WTC11 (cell line): ENCODE data around the gene CACNG1. TPM values are rescaled to one million over a fixed set of nuclear protein-coding genes. Genes with fewer than 3 reads are reported as not detected.

Source experiments
- ATAC-seq: fragments of 200-7000 bp; cut with Tn5 transposase; 2 replicates; pipeline ENCODE4 v1.10.0; 2021; ENCODE audit warnings: mild to moderate bottlenecking, moderate library complexity
- CTCF ChIA-PET: fragments of 300-600 bp; sonication (Branson Sonifier 250); formaldehyde crosslinking; loops from one replicate; lab custom pipeline; 2021; ENCODE audit warnings: antibody characterized with exemption; lab: Charles Lee
- POLR2A ChIA-PET: fragments of 350-600 bp; sonication (Branson Sonifier 250); formaldehyde crosslinking; loops from one replicate; lab custom pipeline; 2021; ENCODE audit warnings: antibody characterized with exemption; lab: Charles Lee
- DNase-seq: peaks from one replicate; pipeline ENCODE4 v3.0.0; 2021; ENCODE audit warnings: low spot score
- H3K27ac Mint-ChIP-seq: 2 replicates; pipeline ENCODE4 v1.8.0; 2021; ENCODE audit warnings: mixed read lengths
- H3K27me3 Mint-ChIP-seq: 2 replicates; pipeline ENCODE4 v1.8.0; 2021; ENCODE audit warnings: low read depth, mild to moderate bottlenecking, moderate library complexity, mixed read lengths
- H3K36me3 Mint-ChIP-seq: 2 replicates; pipeline ENCODE4 v1.8.0; 2021; ENCODE audit warnings: mixed read lengths
- H3K4me1 Mint-ChIP-seq: 2 replicates; pipeline ENCODE4 v1.8.0; 2022; ENCODE audit warnings: mixed read lengths
- H3K4me3 Mint-ChIP-seq: 2 replicates; pipeline ENCODE4 v1.8.0; 2021; ENCODE audit warnings: mild to moderate bottlenecking, moderate library complexity, mixed read lengths
- H3K9me3 Mint-ChIP-seq: 2 replicates; pipeline ENCODE4 v1.8.0; 2021; ENCODE audit warnings: mixed read lengths
- ARID4B ChIP-seq: sonication (generic); formaldehyde crosslinking; IDR thresholded peaks from 2 replicates; pipeline ENCODE4 v1.8.0; 2023; ENCODE audit warnings: missing genetic modification reagents, mild to moderate bottlenecking, borderline replicate concordance
- ATF6 ChIP-seq: sonication (generic); formaldehyde crosslinking; IDR thresholded peaks from 2 replicates; pipeline ENCODE4 v1.8.1; 2023; ENCODE audit warnings: mild to moderate bottlenecking, missing genetic modification reagents
- CDX4 ChIP-seq: fragments of 250-450 bp; sonication (Bioruptor Pico); IDR thresholded peaks from 2 replicates; pipeline ENCODE4 v1.9.0; 2021; ENCODE audit warnings: moderate library complexity, mild to moderate bottlenecking, inconsistent platforms, borderline replicate concordance
- CTCF ChIP-seq: fragments of 200-600 bp; IDR thresholded peaks from 2 replicates; pipeline ENCODE4 v1.8.0; 2022; ENCODE audit warnings: antibody characterized with exemption
- E2F4 ChIP-seq: sonication (generic); formaldehyde crosslinking; IDR thresholded peaks from 2 replicates; pipeline ENCODE4 v1.8.1; 2022; ENCODE audit warnings: low read depth, mild to moderate bottlenecking, moderate library complexity, missing genetic modification reagents, borderline replicate concordance
- FOXJ3 ChIP-seq: sonication (generic); formaldehyde crosslinking; IDR thresholded peaks from 2 replicates; pipeline ENCODE4 v1.9.0; 2021; ENCODE audit warnings: missing genetic modification reagents, mild to moderate bottlenecking, borderline replicate concordance
- FOXP1 ChIP-seq: sonication (generic); formaldehyde crosslinking; IDR thresholded peaks from 2 replicates; pipeline ENCODE4 v1.8.0; 2022; ENCODE audit warnings: missing genetic modification reagents, mild to moderate bottlenecking, moderate library complexity, borderline replicate concordance
- HMGXB4 ChIP-seq: sonication (generic); formaldehyde crosslinking; IDR thresholded peaks from 2 replicates; pipeline ENCODE4 v1.8.1; 2023; ENCODE audit warnings: mild to moderate bottlenecking, moderate library complexity, missing genetic modification reagents
- PREB ChIP-seq: sonication (generic); formaldehyde crosslinking; IDR thresholded peaks from 2 replicates; pipeline ENCODE4 v1.8.1; 2022; ENCODE audit warnings: mild to moderate bottlenecking, missing genetic modification reagents, moderate library complexity, borderline replicate concordance
- PRRX2 ChIP-seq: fragments of 250-450 bp; sonication (Bioruptor Pico); IDR thresholded peaks from 2 replicates; pipeline ENCODE4 v1.8.0; 2021; ENCODE audit warnings: mild to moderate bottlenecking
- SMAD3 ChIP-seq: sonication (generic); formaldehyde crosslinking; IDR thresholded peaks from 2 replicates; pipeline ENCODE4 v1.8.0; 2022; ENCODE audit warnings: missing genetic modification reagents, mild to moderate bottlenecking, borderline replicate concordance
- SP1 ChIP-seq: sonication (generic); formaldehyde crosslinking; conservative IDR thresholded peaks from 2 replicates; pipeline ENCODE4 v1.8.1; 2022; ENCODE audit warnings: missing genetic modification reagents
- ZNF232 ChIP-seq: sonication (generic); formaldehyde crosslinking; IDR thresholded peaks from 2 replicates; pipeline ENCODE4 v1.8.0; 2022; ENCODE audit warnings: mild to moderate bottlenecking, missing genetic modification reagents
- ZNF396 ChIP-seq: fragments of 250-450 bp; sonication (Bioruptor Pico); IDR thresholded peaks from 2 replicates; pipeline ENCODE4 v1.8.0; 2021; ENCODE audit warnings: mild to moderate bottlenecking, moderate library complexity, borderline replicate concordance
- ZNF423 ChIP-seq: fragments of 250-450 bp; sonication (Bioruptor Pico); IDR thresholded peaks from 2 replicates; pipeline ENCODE4 v2.1.2; 2022; ENCODE audit warnings: mild to moderate bottlenecking, moderate library complexity
- ZNF425 ChIP-seq: fragments of 250-450 bp; sonication (Bioruptor Pico); conservative IDR thresholded peaks from 2 replicates; pipeline ENCODE4 v1.9.0; 2021; ENCODE audit warnings: mild to moderate bottlenecking
- ZSCAN18 ChIP-seq: fragments of 250-450 bp; sonication (Bioruptor Pico); IDR thresholded peaks from 2 replicates; pipeline ENCODE4 v2.1.2; 2022; ENCODE audit warnings: mild to moderate bottlenecking, moderate library complexity
- total RNA-seq: library from RNA; stranded (reverse); gene quantifications from 3 replicates; pipeline ENCODE4 v1.2.3, GENCODE V29; 2021

Gene CACNG1
- total RNA-seq, 1 experiment from 2014 or later = not detected

- Mint-ChIP-seq H3K4me3 (no peak overlapping the region), H3K36me3 (peaks cover 9% of the 10 kb centered on the region), H3K27ac (no peak overlapping the region), H3K4me1 (no peaks in the 10 kb centered on the region; the same call in 1 of the 2 replicates), H3K9me3 (peaks cover 20% of the 10 kb centered on the region), H3K27me3 (no peaks in the 10 kb centered on the region; the same call in none of the 2 replicates)
- ATAC-seq = no peak
- no peak for DNase-seq
- TF ChIP-seq SMAD3 (CRISPR knock-in tag) = no peak
- TF ChIP-seq CTCF = no peak
- no peak for TF ChIP-seq E2F4 (CRISPR knock-in tag)
- TF ChIP-seq SP1 (CRISPR knock-in tag) = no peak
- no peak for TF ChIP-seq HMGXB4 (CRISPR knock-in tag)
- no peak for TF ChIP-seq ATF6 (CRISPR knock-in tag)
- TF ChIP-seq ZNF423 = no peak
- TF ChIP-seq ZNF232 (CRISPR knock-in tag) = no peak
- no peak for TF ChIP-seq PRRX2 (CRISPR knock-in tag)
- no peak for TF ChIP-seq ZNF425
- TF ChIP-seq ZNF396 (CRISPR knock-in tag) = no peak
- no peak for TF ChIP-seq CDX4 (CRISPR knock-in tag)
- CTCF ChIA-PET = interaction anchor here (2.2 kb wide), 1 partner anchor 27 kb away, joined by 8 read pairs; no protein-coding TSS in a partner anchor
- POLR2A ChIA-PET = no interaction called here
Measured at GRCh38 chr17:67043283-67043682, 1.1 kb upstream of the CACNG1 start.

GRCh38 chr17:67044940-67045339 lies 586 bp downstream of the CACNG1 start:
- Mint-ChIP-seq H3K27ac (no peak overlapping the region), H3K9me3 (peaks cover 36% of the 10 kb centered on the region)
- CTCF ChIA-PET = interaction anchor here (0.9 kb wide), 1 partner anchor 29 kb away, joined by 3 read pairs; no protein-coding TSS in a partner anchor
- TF ChIP-seq FOXJ3 (CRISPR knock-in tag) (no peak), ZSCAN18 (CRISPR knock-in tag) (no peak), SMAD3 (CRISPR knock-in tag) (no peak), PREB (CRISPR knock-in tag) (no peak), ARID4B (CRISPR knock-in tag) (no peak), FOXP1 (CRISPR knock-in tag) (no peak)

More at GRCh38 chr17:67044940-67045339, 586 bp downstream of the CACNG1 start:
- no peaks in the 10 kb centered on the region for H3K4me1 Mint-ChIP-seq
- ATAC-seq = no peak
- no peaks in the 10 kb centered on the region; the same call in none of the 2 replicates for H3K27me3 Mint-ChIP-seq
- no peak overlapping the region for H3K4me3 Mint-ChIP-seq
- POLR2A ChIA-PET = no interaction called here
- no peak for DNase-seq
- H3K36me3 Mint-ChIP-seq = peaks cover 18% of the 10 kb centered on the region
